Prostate gland (tissue), 2 donors: Measurements from ENCODE around the gene ZSCAN5C. TPM values are rescaled to one million over a fixed set of nuclear protein-coding genes. Genes with fewer than 3 reads are reported as not detected.
"Not testable (repeated sequence)": the region's sequence is repeated elsewhere in the genome, so short reads cannot be mapped to it uniquely, and the experiment has no call there.

Experiments used
- DNase-seq: peaks from one replicate; pipeline ENCODE4 v3.0.0-alpha.2; 2019; ENCODE audit warnings: low spot score
- H3K27ac ChIP-seq, 2 donors: fragments of 200-600 bp; sonication (generic); 2 replicates each; pipeline ENCODE4 v1.5.1; 2017 to 2019
- H3K27me3 ChIP-seq: fragments of 200-600 bp; sonication (generic); replicated peaks from 2 replicates; pipeline ENCODE4 v1.5.1; 2019; ENCODE audit not compliant: insufficient read depth
- H3K36me3 ChIP-seq, 2 donors: fragments of 200-600 bp; sonication (generic); 1 replicate in 1 of 2; 2 replicates in 1 of 2; pipeline versions ENCODE4 v1.5.1 to v1.8.1; 2017 to 2019
- H3K4me1 ChIP-seq: fragments of 200-600 bp; sonication (generic); replicated peaks from 2 replicates; pipeline ENCODE4 v1.5.1; 2019
- H3K4me3 ChIP-seq, 2 donors: fragments of 200-600 bp; sonication (generic); 2 replicates each; pipeline ENCODE4 v1.5.1; 2017 to 2019
- H3K9me3 ChIP-seq: fragments of 200-600 bp; sonication (generic); 2 replicates; pipeline ENCODE4 v1.5.1; 2017
- CTCF ChIP-seq, 4 experiments: fragments of 200-600 bp in 2 of 4; fragments of 450-650 bp in 2 of 4; sonication (generic) in 2 of 4; IDR thresholded peaks; 1 replicate in 3 of 4; 2 replicates in 1 of 4; pipeline ENCODE4 v1.5.1; 2016 to 2019; ENCODE audit warnings: antibody characterized with exemption in 4 of 4, mild to moderate bottlenecking in 2 of 4, moderate library complexity in 2 of 4
- POLR2A ChIP-seq: fragments of 450-650 bp; IDR thresholded peaks from one replicate; pipeline ENCODE4 v1.6.1; 2016; ENCODE audit warnings: antibody characterized with exemption, mild to moderate bottlenecking
- POLR2AphosphoS5 ChIP-seq: sonication (generic); formaldehyde crosslinking; IDR thresholded peaks from one replicate; pipeline ENCODE4 v1.6.1; 2017; ENCODE audit warnings: antibody characterized with exemption
- WGBS: methylation state at CpG from one replicate; pipeline ENCODE4 v1.1.5; 2018; 5-methylcytosine and 5-hydroxymethylcytosine counted together
- intact Hi-C: fragments of 100-400 bp; cut with DNase I; formaldehyde crosslinking; loops from one replicate; pipeline ENCODE4 v1.14.2; 2022
- total RNA-seq, 2 donors: library from RNA; depleted of rRNA; stranded (reverse); fragments of >200 nt; gene quantifications; one replicate each; pipeline ENCODE4 v1.1.0, GENCODE V29; 2016

The ZSCAN5C gene
- total RNA-seq, 2 donors from 2014 or later, result not detected

- TF ChIP-seq POLR2A, result no peak
- TF ChIP-seq POLR2AphosphoS5, result no peak
- TF ChIP-seq CTCF (IDR thresholded peaks at IDR 0.05), result no peak
- peaks cover 3% of the 10 kb centered on the region for H3K27me3 ChIP-seq
- WGBS, result 15% methylated on average over 9 of the region's 9 CpGs
- no peaks in the 10 kb centered on the region for H3K9me3 ChIP-seq
- no peaks in the 10 kb centered on the region for H3K4me1 ChIP-seq
- H3K4me3 ChIP-seq, result no peak overlapping the region
- DNase-seq, result no peak
- no peak overlapping the region for H3K27ac ChIP-seq
- intact Hi-C loops, result no loop called here
- no peaks in the 10 kb centered on the region for H3K36me3 ChIP-seq
Measured at GRCh38 chr19:56174086-56174485, 28.0 kb upstream of the ZSCAN5C start.

GRCh38 chr19:56174550-56174949 lies 27.5 kb upstream of the ZSCAN5C start:
- no peaks in the 10 kb centered on the region for H3K9me3 ChIP-seq
- WGBS, result 32% methylated on average over 11 of the region's 11 CpGs
- no peaks in the 10 kb centered on the region for H3K4me1 ChIP-seq
- TF ChIP-seq POLR2A (no peak), CTCF (IDR thresholded peaks at IDR 0.05) (no peak), POLR2AphosphoS5 (no peak)
- DNase-seq, result no peak
- intact Hi-C loops, result no loop called here
- H3K27ac ChIP-seq, result no peak overlapping the region
- H3K27me3 ChIP-seq, result peaks cover 3% of the 10 kb centered on the region
- no peaks in the 10 kb centered on the region for H3K36me3 ChIP-seq
- no peak overlapping the region for H3K4me3 ChIP-seq

- intact Hi-C loops, H3K36me3 ChIP-seq, H3K27ac ChIP-seq, H3K4me3 ChIP-seq, DNase-seq, H3K27me3 ChIP-seq, H3K4me1 ChIP-seq, H3K9me3 ChIP-seq: not testable (repeated sequence)
- 41% methylated on average over 15 of the region's 15 CpGs for WGBS
Measured at GRCh38 chr19:56175861-56176307, 26.2 kb upstream of the ZSCAN5C start, which contains the start of gene GALP. Gene GALP (plus strand): TSS chr19:56176008. CDS start chr19:56177109, 1,101 bp downstream.

- intact Hi-C loops, result not testable (repeated sequence)
Measured at GRCh38 chr19:56176310-56176709, 25.8 kb upstream of the ZSCAN5C start.

GRCh38 chr19:56176881-56177280 lies 25.2 kb upstream of the ZSCAN5C start:
- H3K27me3 ChIP-seq, result peaks cover 3% of the 10 kb centered on the region
- DNase-seq, result no peak
- no peaks in the 10 kb centered on the region for H3K36me3 ChIP-seq
- H3K4me3 ChIP-seq, result no peak overlapping the region
- intact Hi-C loops, result no loop called here
- H3K4me1 ChIP-seq, result no peaks in the 10 kb centered on the region
- H3K9me3 ChIP-seq, result no peaks in the 10 kb centered on the region
- no peak for TF ChIP-seq CTCF (IDR thresholded peaks at IDR 0.05)
- TF ChIP-seq POLR2A, result no peak
- no peak for TF ChIP-seq POLR2AphosphoS5
- no peak overlapping the region for H3K27ac ChIP-seq
- 71% methylated on average over 18 of the region's 18 CpGs for WGBS

More at GRCh38 chr19:56176310-56176709, 25.8 kb upstream of the ZSCAN5C start:
- WGBS, result 69% methylated on average over 10 of the region's 11 CpGs
- not testable (repeated sequence) for H3K4me1 ChIP-seq, H3K4me3 ChIP-seq, H3K27ac ChIP-seq, H3K36me3 ChIP-seq, DNase-seq, H3K9me3 ChIP-seq, H3K27me3 ChIP-seq

- TF ChIP-seq POLR2AphosphoS5, result no peak
- no peak for TF ChIP-seq POLR2A
- TF ChIP-seq CTCF (IDR thresholded peaks at IDR 0.05), result no peak
- DNase-seq, result no peak
- H3K4me3 ChIP-seq, result no peak overlapping the region
- no peak overlapping the region for H3K27ac ChIP-seq
- H3K27me3 ChIP-seq, result peaks cover 3% of the 10 kb centered on the region
- no peaks in the 10 kb centered on the region for H3K9me3 ChIP-seq
- WGBS, result 56% methylated on average over 11 of the region's 11 CpGs
- no peaks in the 10 kb centered on the region for H3K4me1 ChIP-seq
- H3K36me3 ChIP-seq, result no peaks in the 10 kb centered on the region
- intact Hi-C loops, result no loop called here
Measured at GRCh38 chr19:56177564-56178243, 24.4 kb upstream of the ZSCAN5C start.
